Measurements from ENCODE around the gene CNOT2.

The CNOT2 gene

GRCh38 chr12:70365398-70365647, 122.1 kb downstream of the CNOT2 start:
- TF ChIP-seq SIN3A (IDR thresholded peaks at IDR 0.05; ENCODE audit: borderline replicate concordance, insufficient read depth, low read length), result no peak

GRCh38 chr12:70365648-70366518, 122.7 kb downstream of the CNOT2 start, which contains the start of gene KCNMB4:
Gene KCNMB4, plus strand, starts transcription at chr12:70366290. Its CDS starts 445 bp downstream, at chr12:70366735.
- TF ChIP-seq SIN3A (IDR thresholded peaks at IDR 0.05; ENCODE audit: borderline replicate concordance, insufficient read depth, low read length) (no peak), FOXP2 (optimal IDR thresholded peaks at IDR 0.05; ENCODE audit: borderline replicate concordance, extremely low read depth, extremely low read length, insufficient read depth) (peak; percentile 11)

GRCh38 chr12:70366581-70367257, 123.5 kb downstream of the CNOT2 start:
- no peak for TF ChIP-seq POLR2AphosphoS5 (IDR thresholded peaks at IDR 0.05; ENCODE audit: low read depth, low read length)
- no peak for TF ChIP-seq SIN3A (IDR thresholded peaks at IDR 0.05; ENCODE audit: borderline replicate concordance, insufficient read depth, low read length)
- no peak for TF ChIP-seq FOXP2 (optimal IDR thresholded peaks at IDR 0.05; ENCODE audit: borderline replicate concordance, extremely low read depth, extremely low read length, insufficient read depth)
- no peak for TF ChIP-seq TAF1 (IDR thresholded peaks at IDR 0.05; ENCODE audit: borderline replicate concordance, insufficient read depth, low read length)
- TF ChIP-seq REST (IDR thresholded peaks at IDR 0.05; ENCODE audit: insufficient read depth in 1 of 2, low read depth in 2 of 2, low read length in 2 of 2), result no peak

GRCh38 chr12:70367258-70368141, 124.3 kb downstream of the CNOT2 start:
- TF ChIP-seq SIN3A (IDR thresholded peaks at IDR 0.05; ENCODE audit: borderline replicate concordance, insufficient read depth, low read length), result no peak
- TF ChIP-seq POLR2AphosphoS5 (IDR thresholded peaks at IDR 0.05; ENCODE audit: low read depth, low read length), result no peak
- TF ChIP-seq TAF1 (IDR thresholded peaks at IDR 0.05; ENCODE audit: borderline replicate concordance, insufficient read depth, low read length), result no peak
- no peak for TF ChIP-seq REST (IDR thresholded peaks at IDR 0.05; ENCODE audit: insufficient read depth in 1 of 2, low read depth in 2 of 2, low read length in 2 of 2)
- no peak for TF ChIP-seq FOXP2 (optimal IDR thresholded peaks at IDR 0.05; ENCODE audit: borderline replicate concordance, extremely low read depth, extremely low read length, insufficient read depth)

GRCh38 chr12:70372881-70373280, 129.6 kb downstream of the CNOT2 start:
- TF ChIP-seq SIN3A (IDR thresholded peaks at IDR 0.05; ENCODE audit: borderline replicate concordance, insufficient read depth, low read length), result no peak
- no peak for TF ChIP-seq FOXP2 (optimal IDR thresholded peaks at IDR 0.05; ENCODE audit: borderline replicate concordance, extremely low read depth, extremely low read length, insufficient read depth)
- TF ChIP-seq REST (IDR thresholded peaks at IDR 0.05; ENCODE audit: insufficient read depth in 1 of 2, low read depth in 2 of 2, low read length in 2 of 2), result no peak
- no peak for TF ChIP-seq POLR2AphosphoS5 (IDR thresholded peaks at IDR 0.05; ENCODE audit: low read depth, low read length)
- TF ChIP-seq TAF1 (IDR thresholded peaks at IDR 0.05; ENCODE audit: borderline replicate concordance, insufficient read depth, low read length), result no peak
